ENCODE data around the gene S100A6. TPM values are rescaled to one million over a fixed set of nuclear protein-coding genes. Genes with fewer than 3 reads are reported as not detected.
A peak's percentile ranks its signal among the peaks of the same experiment; 100 is the strongest.

S100A6 gene
- total and polyA plus RNA-seq, 4 donors = 165 to 10,136 (median 2,002) TPM

DNA sequence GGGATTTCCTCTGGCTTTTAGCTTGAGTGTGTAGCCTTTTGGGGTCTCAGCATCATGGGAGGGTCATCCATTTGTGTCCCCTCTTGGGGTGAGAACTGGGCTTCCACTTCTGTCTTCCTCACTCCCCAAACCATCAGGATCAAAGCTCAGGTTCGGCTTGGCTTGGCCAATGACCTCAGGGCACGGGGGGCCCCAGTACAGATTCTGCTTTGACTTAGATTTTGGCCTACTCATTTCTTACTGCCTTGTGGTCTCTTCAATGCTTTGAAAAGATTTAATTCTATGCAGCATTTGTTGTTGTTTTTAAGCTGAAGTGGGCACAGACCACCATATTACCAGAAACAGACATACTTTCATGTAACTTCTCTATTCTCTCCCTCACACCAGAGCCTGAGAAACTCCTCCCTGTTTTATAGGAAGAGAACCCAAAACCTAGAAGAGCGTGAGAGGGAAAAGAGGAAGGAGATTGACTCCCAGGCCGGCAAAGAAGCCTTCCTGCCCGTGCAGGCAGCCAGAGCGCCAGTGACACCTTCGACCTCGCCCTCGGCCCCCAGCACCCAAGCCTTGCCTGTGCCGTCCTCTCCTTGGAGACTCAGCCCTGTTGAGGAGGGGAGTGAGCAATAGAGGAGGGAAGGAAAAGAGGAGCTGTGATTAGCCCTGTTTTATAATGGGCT, 15.2 kb upstream of the S100A6 start:
- H3K4me3 ChIP-seq = no peak overlapping the region
- H3K27ac ChIP-seq (ENCODE audit: low read depth in 1 of 2, low read length in 1 of 2) = peak overlapping the region in 1 of 2 donors; percentile 15
- no peaks in the 10 kb centered on the region for H3K9me3 ChIP-seq (ENCODE audit: control insufficient read depth in 4 of 4, insufficient read depth in 3 of 4, low read length in 3 of 4)
- no peaks in the 10 kb centered on the region for H3K36me3 ChIP-seq (ENCODE audit: control insufficient read depth in 4 of 4, insufficient read depth in 4 of 4, low read length in 4 of 4)
- TF ChIP-seq, protein P1, sequence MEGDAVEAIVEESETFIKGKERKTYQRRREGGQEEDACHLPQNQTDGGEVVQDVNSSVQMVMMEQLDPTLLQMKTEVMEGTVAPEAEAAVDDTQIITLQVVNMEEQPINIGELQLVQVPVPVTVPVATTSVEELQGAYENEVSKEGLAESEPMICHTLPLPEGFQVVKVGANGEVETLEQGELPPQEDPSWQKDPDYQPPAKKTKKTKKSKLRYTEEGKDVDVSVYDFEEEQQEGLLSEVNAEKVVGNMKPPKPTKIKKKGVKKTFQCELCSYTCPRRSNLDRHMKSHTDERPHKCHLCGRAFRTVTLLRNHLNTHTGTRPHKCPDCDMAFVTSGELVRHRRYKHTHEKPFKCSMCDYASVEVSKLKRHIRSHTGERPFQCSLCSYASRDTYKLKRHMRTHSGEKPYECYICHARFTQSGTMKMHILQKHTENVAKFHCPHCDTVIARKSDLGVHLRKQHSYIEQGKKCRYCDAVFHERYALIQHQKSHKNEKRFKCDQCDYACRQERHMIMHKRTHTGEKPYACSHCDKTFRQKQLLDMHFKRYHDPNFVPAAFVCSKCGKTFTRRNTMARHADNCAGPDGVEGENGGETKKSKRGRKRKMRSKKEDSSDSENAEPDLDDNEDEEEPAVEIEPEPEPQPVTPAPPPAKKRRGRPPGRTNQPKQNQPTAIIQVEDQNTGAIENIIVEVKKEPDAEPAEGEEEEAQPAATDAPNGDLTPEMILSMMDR (IDR thresholded peaks at IDR 0.05; ENCODE audit: control extremely low read depth, extremely low read depth) = no peak
- DNase-seq (no peak), ATAC-seq (ENCODE audit: insufficient read depth, low FRiP score) (no peak)
- 61 to 68% methylated on average over 10 of the region's 10 CpGs for WGBS, 2 donors
- H3K4me1 ChIP-seq (ENCODE audit: control insufficient read depth in 5 of 5, insufficient read depth in 5 of 5, low read length in 5 of 5) = peaks cover 0 to 52% (median 3%) of the 10 kb centered on the region in 5 donors
- no peak overlapping the region for H3K9ac ChIP-seq (ENCODE audit: insufficient read depth in 1 of 2, low read length in 2 of 2)
- no peaks in the 10 kb centered on the region for H3K27me3 ChIP-seq (ENCODE audit: control insufficient read depth in 3 of 3, insufficient read depth in 3 of 3, low read length in 2 of 3)

DNA sequence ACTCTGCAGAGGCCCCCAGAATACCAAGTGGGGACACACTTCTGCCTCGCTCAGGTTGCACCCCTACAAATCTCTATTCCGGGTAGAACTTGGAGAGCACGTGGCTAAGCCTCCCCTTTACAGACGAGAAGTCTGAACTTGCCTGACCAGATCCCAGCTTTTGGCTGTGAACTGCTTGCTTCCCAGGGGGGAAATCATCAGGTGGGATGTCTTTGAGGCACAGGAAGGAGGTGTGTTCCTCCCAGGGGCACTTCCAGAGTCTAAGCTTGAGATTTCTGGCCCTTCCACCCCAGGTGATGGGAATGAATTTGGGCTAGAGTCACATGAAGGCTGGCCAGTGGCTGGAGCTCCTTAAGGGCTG, 14.6 kb upstream of the S100A6 start:
- Histone ChIP-seq H3K9ac (ENCODE audit: insufficient read depth in 1 of 2, low read length in 2 of 2) (no peak overlapping the region), H3K4me3 (no peak overlapping the region), H3K27ac (ENCODE audit: low read depth in 1 of 2, low read length in 1 of 2) (peak overlapping the region in 1 of 2 donors; percentile 74), H3K4me1 (ENCODE audit: control insufficient read depth in 5 of 5, insufficient read depth in 5 of 5, low read length in 5 of 5) (peaks cover 3 to 58% (median 7%) of the 10 kb centered on the region in 5 donors), H3K27me3 (ENCODE audit: control insufficient read depth in 3 of 3, insufficient read depth in 3 of 3, low read length in 2 of 3) (no peaks in the 10 kb centered on the region), H3K36me3 (ENCODE audit: control insufficient read depth in 4 of 4, insufficient read depth in 4 of 4, low read length in 4 of 4) (no peaks in the 10 kb centered on the region), H3K9me3 (ENCODE audit: control insufficient read depth in 4 of 4, insufficient read depth in 3 of 4, low read length in 3 of 4) (no peaks in the 10 kb centered on the region)
- ATAC-seq (ENCODE audit: insufficient read depth, low FRiP score) (no peak), DNase-seq (no peak)
- TF ChIP-seq, protein P1 (IDR thresholded peaks at IDR 0.05; ENCODE audit: control extremely low read depth, extremely low read depth) = no peak
- 87 to 95% methylated on average over 4 of the region's 4 CpGs for WGBS, 2 donors

DNA sequence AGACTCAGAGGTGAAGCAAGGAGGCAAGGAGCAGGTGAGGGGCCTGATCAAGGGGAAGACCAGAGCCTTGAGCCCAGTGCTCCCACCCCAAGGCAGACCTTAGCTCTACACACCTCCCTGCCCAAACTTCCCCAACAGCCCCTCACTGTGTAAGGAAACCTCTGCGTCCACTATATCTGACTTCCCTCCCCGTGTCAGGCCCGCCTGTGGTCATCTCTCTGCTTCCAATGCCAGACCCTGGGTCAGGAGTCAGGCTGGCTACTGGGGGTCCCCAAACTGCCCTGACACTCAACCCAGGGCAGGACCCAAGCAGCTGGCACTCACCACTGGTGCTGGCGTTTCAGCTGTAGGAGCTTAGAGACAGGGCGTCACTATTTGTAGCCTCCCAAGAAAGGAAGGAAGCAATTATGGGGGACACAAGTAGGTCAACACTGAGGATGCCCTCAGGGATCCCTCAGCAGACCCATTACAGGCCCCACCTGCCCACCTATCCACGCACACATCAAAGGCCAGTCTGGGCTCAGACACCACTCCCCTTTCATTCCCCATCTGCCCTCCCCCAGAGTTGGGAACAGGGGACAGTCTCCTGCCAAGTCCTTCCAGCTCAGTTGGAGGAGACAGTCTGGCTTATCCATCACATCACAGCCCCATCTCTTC, 14.1 kb upstream of the S100A6 start:
- 81 to 85% methylated on average over 6 of the region's 6 CpGs for WGBS, 2 donors
- no peaks in the 10 kb centered on the region for H3K36me3 ChIP-seq (ENCODE audit: control insufficient read depth in 4 of 4, insufficient read depth in 4 of 4, low read length in 4 of 4)
- TF ChIP-seq, protein P1 (IDR thresholded peaks at IDR 0.05; ENCODE audit: control extremely low read depth, extremely low read depth) = no peak
- H3K9me3 ChIP-seq (ENCODE audit: control insufficient read depth in 4 of 4, insufficient read depth in 3 of 4, low read length in 3 of 4) = no peaks in the 10 kb centered on the region
- ATAC-seq (ENCODE audit: insufficient read depth, low FRiP score) = no peak
- H3K4me3 ChIP-seq = no peak overlapping the region
- peak overlapping the region in 1 of 2 donors; percentile 74 for H3K27ac ChIP-seq (ENCODE audit: low read depth in 1 of 2, low read length in 1 of 2)
- H3K9ac ChIP-seq (ENCODE audit: insufficient read depth in 1 of 2, low read length in 2 of 2) = no peak overlapping the region
- H3K4me1 ChIP-seq (ENCODE audit: control insufficient read depth in 5 of 5, insufficient read depth in 5 of 5, low read length in 5 of 5) = peaks cover 3 to 63% (median 12%) of the 10 kb centered on the region in 5 donors
- no peak for DNase-seq
- H3K27me3 ChIP-seq (ENCODE audit: control insufficient read depth in 3 of 3, insufficient read depth in 3 of 3, low read length in 2 of 3) = no peaks in the 10 kb centered on the region
